Peyer's patch (tissue), 4 donors: ENCODE data around the gene LMF1. TPM values are rescaled to one million over a fixed set of nuclear protein-coding genes. Genes with fewer than 3 reads are reported as not detected.
"Not testable (repeated sequence)": the region's sequence is repeated elsewhere in the genome, so short reads cannot be mapped to it uniquely, and the experiment has no call there.

Experiments used
- DNase-seq, 3 donors: peaks; one replicate each; pipeline ENCODE4 v3.0.0-alpha.2; 2017 to 2019
- H3K27ac ChIP-seq, 4 donors: fragments of 200-600 bp; sonication (generic); one replicate each; pipeline ENCODE4 v1.5.1; 2016 to 2019
- H3K27me3 ChIP-seq, 2 donors: fragments of 200-600 bp; sonication (generic); one replicate each; pipeline ENCODE4 v1.5.1; 2019
- H3K36me3 ChIP-seq, 3 donors: fragments of 200-600 bp; sonication (generic); one replicate each; pipeline ENCODE4 v1.5.1; 2016 to 2019
- H3K4me1 ChIP-seq, 4 donors: fragments of 200-600 bp; sonication (generic); one replicate each; pipeline ENCODE4 v1.5.1; 2016 to 2019
- H3K4me3 ChIP-seq, 4 donors: fragments of 200-600 bp; sonication (generic); 1 replicate in 3 of 4; 2 replicates in 1 of 4; pipeline ENCODE4 v1.5.1; 2016 to 2019; ENCODE audit warnings: mild to moderate bottlenecking in 1 of 4
- H3K9me3 ChIP-seq, 4 donors: fragments of 200-600 bp; sonication (generic); one replicate each; pipeline ENCODE4 v1.5.1; 2016 to 2019; ENCODE audit warnings: mild to moderate bottlenecking in 1 of 4
- POLR2A ChIP-seq, 2 donors: fragments of 450-650 bp; IDR thresholded peaks; one replicate each; pipeline ENCODE4 v1.5.1; 2017; ENCODE audit warnings: antibody characterized with exemption in 2 of 2, mild to moderate bottlenecking in 2 of 2, moderate library complexity in 2 of 2
- total RNA-seq, 4 donors: library from RNA; depleted of rRNA; stranded (reverse); fragments of >200 nt; gene quantifications; one replicate each; pipeline ENCODE4 v1.1.0, GENCODE V29; 2016
- TF ChIP-seq, protein P1 (sequence below), 6 experiments: fragments of 450-650 bp in 4 of 6; fragments of 200-600 bp in 2 of 6; sonication (generic) in 1 of 6; IDR thresholded peaks; one replicate each; pipeline ENCODE4 v1.5.1; 2017 to 2019; ENCODE audit warnings: antibody characterized with exemption in 6 of 6, mild to moderate bottlenecking in 3 of 6, moderate library complexity in 1 of 6

Gene LMF1
- total RNA-seq, 4 donors from 2014 or later = 16.3 to 85.4 (median 54.6) TPM

- no peaks in the 10 kb centered on the region for H3K9me3 ChIP-seq
- H3K27ac ChIP-seq = no peak overlapping the region
- DNase-seq = no peak
- no peaks in the 10 kb centered on the region for H3K36me3 ChIP-seq
- H3K4me1 ChIP-seq = no peaks in the 10 kb centered on the region
- no peaks in the 10 kb centered on the region for H3K27me3 ChIP-seq
- no peak overlapping the region for H3K4me3 ChIP-seq
- TF ChIP-seq, protein P1, sequence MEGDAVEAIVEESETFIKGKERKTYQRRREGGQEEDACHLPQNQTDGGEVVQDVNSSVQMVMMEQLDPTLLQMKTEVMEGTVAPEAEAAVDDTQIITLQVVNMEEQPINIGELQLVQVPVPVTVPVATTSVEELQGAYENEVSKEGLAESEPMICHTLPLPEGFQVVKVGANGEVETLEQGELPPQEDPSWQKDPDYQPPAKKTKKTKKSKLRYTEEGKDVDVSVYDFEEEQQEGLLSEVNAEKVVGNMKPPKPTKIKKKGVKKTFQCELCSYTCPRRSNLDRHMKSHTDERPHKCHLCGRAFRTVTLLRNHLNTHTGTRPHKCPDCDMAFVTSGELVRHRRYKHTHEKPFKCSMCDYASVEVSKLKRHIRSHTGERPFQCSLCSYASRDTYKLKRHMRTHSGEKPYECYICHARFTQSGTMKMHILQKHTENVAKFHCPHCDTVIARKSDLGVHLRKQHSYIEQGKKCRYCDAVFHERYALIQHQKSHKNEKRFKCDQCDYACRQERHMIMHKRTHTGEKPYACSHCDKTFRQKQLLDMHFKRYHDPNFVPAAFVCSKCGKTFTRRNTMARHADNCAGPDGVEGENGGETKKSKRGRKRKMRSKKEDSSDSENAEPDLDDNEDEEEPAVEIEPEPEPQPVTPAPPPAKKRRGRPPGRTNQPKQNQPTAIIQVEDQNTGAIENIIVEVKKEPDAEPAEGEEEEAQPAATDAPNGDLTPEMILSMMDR (IDR thresholded peaks at IDR 0.05) = no peak
- no peak for TF ChIP-seq POLR2A (IDR thresholded peaks at IDR 0.05)
These were observed 109.3 kb downstream of the LMF1 start for GRCh38 chr16:861446-861845.

- H3K36me3 ChIP-seq = no peaks in the 10 kb centered on the region
These were observed 109.9 kb downstream of the LMF1 start for GRCh38 chr16:860891-861290.

GRCh38 chr16:858971-859370, 111.8 kb downstream of the LMF1 start:
- H3K27ac ChIP-seq, H3K36me3 ChIP-seq, DNase-seq, H3K27me3 ChIP-seq, H3K9me3 ChIP-seq, H3K4me3 ChIP-seq, H3K4me1 ChIP-seq: not testable (repeated sequence)

More at GRCh38 chr16:860891-861290, 109.9 kb downstream of the LMF1 start:
- TF ChIP-seq POLR2A (IDR thresholded peaks at IDR 0.05) = no peak
- TF ChIP-seq, protein P1 (IDR thresholded peaks at IDR 0.05) = no peak
- no peak overlapping the region for H3K27ac ChIP-seq
- DNase-seq = no peak
- H3K4me3 ChIP-seq = no peak overlapping the region
- H3K4me1 ChIP-seq = no peaks in the 10 kb centered on the region
- H3K9me3 ChIP-seq = no peaks in the 10 kb centered on the region
- H3K27me3 ChIP-seq = no peaks in the 10 kb centered on the region

- not testable (repeated sequence) for H3K9me3 ChIP-seq, H3K27me3 ChIP-seq, H3K27ac ChIP-seq, H3K4me3 ChIP-seq, DNase-seq, H3K36me3 ChIP-seq, H3K4me1 ChIP-seq
These were observed 112.3 kb downstream of the LMF1 start for GRCh38 chr16:858441-858840.

GRCh38 chr16:856811-857210, 114.0 kb downstream of the LMF1 start:
- TF ChIP-seq, protein P1 (IDR thresholded peaks at IDR 0.05) = no peak
- no peak for TF ChIP-seq POLR2A (IDR thresholded peaks at IDR 0.05)
- DNase-seq = no peak
- no peaks in the 10 kb centered on the region for H3K9me3 ChIP-seq
- H3K36me3 ChIP-seq = no peaks in the 10 kb centered on the region
- no peak overlapping the region for H3K4me3 ChIP-seq
- no peaks in the 10 kb centered on the region for H3K27me3 ChIP-seq
- no peak overlapping the region for H3K27ac ChIP-seq
- no peaks in the 10 kb centered on the region for H3K4me1 ChIP-seq

DNA sequence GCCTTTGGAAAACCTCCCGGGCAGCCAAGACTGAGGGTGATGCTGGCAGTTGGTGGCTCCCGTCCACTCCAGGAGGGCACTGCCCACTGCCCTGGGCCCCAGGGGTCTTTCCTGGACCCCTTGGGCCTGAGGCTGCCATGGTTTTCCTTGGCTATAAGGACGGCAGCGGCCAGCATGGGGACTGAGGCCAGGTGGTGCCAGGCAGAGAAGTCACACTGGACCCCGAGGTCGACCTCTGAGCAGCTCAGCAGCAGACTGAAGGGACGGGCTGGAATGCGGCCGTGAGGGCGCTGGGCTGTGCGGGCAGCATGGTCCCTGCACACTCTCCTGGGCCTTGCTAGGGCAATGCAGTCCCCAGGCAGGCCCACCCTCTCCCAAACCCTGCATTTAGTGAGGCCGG, 114.7 kb downstream of the LMF1 start:
- H3K4me1 ChIP-seq = no peaks in the 10 kb centered on the region
- no peak for DNase-seq
- H3K27me3 ChIP-seq = no peaks in the 10 kb centered on the region
- no peak for TF ChIP-seq POLR2A (IDR thresholded peaks at IDR 0.05)
- TF ChIP-seq, protein P1 (IDR thresholded peaks at IDR 0.05) = no peak
- no peaks in the 10 kb centered on the region for H3K9me3 ChIP-seq
- no peaks in the 10 kb centered on the region for H3K36me3 ChIP-seq
- no peak overlapping the region for H3K27ac ChIP-seq
- no peak overlapping the region for H3K4me3 ChIP-seq

GRCh38 chr16:855471-855870, 115.3 kb downstream of the LMF1 start:
- Histone ChIP-seq H3K4me1 (no peaks in the 10 kb centered on the region), H3K27me3 (no peaks in the 10 kb centered on the region), H3K27ac (no peak overlapping the region), H3K36me3 (no peaks in the 10 kb centered on the region), H3K4me3 (no peak overlapping the region), H3K9me3 (no peaks in the 10 kb centered on the region)
- no peak for TF ChIP-seq POLR2A (IDR thresholded peaks at IDR 0.05)
- TF ChIP-seq, protein P1 (IDR thresholded peaks at IDR 0.05) = no peak
- no peak for DNase-seq
